Measurements from ENCODE around the gene ANKRD63. TPM values are rescaled to one million over a fixed set of nuclear protein-coding genes. Genes with fewer than 3 reads are reported as not detected.
A peak's percentile ranks its signal among the peaks of the same experiment; 100 is the strongest.

Gene ANKRD63
- total and polyA plus RNA-seq, 2 experiments from 2014 or later: 0.30 to 0.47 TPM

DNA sequence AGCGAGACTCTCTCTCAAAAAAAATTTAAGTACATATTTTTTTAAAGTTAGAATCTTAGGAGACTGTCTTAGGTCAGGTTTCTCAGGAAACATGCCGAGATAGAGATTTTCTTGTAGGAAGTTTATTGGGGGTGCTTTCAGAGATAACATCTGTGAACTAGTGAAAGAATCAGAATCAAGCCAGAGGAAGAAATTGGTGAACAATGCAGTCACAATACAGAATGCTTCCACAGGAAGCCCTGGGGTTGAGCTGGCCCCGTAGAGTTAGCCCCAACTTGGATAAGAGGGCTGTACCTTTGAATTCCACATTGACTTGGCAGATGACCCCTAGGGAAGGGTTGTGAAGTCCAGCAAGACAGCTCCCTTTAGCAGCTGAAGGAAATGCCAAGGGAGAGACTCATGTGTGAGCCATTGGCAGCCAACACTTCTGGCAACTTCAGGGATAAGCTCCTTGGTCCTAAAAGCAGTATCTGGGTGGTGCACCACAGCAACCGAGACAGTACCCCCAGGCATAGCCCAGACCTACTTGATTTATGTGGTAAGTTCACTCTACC is 31.9 kb upstream of the ANKRD63 start:
- H3K9me3 ChIP-seq (ENCODE audit: low read depth): no peaks in the 10 kb centered on the region
- WGBS (ENCODE audit: low lambda C conversion rate, missing lambda C conversion rate): 74% methylated on average over 4 of the region's 4 CpGs
- TF ChIP-seq EZH2 (IDR thresholded peaks at IDR 0.05; ENCODE audit: borderline replicate concordance): no peak
- TF ChIP-seq, protein P1, sequence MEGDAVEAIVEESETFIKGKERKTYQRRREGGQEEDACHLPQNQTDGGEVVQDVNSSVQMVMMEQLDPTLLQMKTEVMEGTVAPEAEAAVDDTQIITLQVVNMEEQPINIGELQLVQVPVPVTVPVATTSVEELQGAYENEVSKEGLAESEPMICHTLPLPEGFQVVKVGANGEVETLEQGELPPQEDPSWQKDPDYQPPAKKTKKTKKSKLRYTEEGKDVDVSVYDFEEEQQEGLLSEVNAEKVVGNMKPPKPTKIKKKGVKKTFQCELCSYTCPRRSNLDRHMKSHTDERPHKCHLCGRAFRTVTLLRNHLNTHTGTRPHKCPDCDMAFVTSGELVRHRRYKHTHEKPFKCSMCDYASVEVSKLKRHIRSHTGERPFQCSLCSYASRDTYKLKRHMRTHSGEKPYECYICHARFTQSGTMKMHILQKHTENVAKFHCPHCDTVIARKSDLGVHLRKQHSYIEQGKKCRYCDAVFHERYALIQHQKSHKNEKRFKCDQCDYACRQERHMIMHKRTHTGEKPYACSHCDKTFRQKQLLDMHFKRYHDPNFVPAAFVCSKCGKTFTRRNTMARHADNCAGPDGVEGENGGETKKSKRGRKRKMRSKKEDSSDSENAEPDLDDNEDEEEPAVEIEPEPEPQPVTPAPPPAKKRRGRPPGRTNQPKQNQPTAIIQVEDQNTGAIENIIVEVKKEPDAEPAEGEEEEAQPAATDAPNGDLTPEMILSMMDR (IDR thresholded peaks at IDR 0.05; ENCODE audit: poor library complexity): no peak
- no peak for TF ChIP-seq EZH2phosphoT487 (IDR thresholded peaks at IDR 0.05; ENCODE audit: low read depth, severe bottlenecking, unreplicated experiment)
- no peaks in the 10 kb centered on the region for H3K9me2 ChIP-seq (replicated peaks; ENCODE audit: insufficient read depth)
- H2AFZ ChIP-seq: no peak overlapping the region
- H4K20me1 ChIP-seq (ENCODE audit: insufficient read depth, poor library complexity, severe bottlenecking): no peaks in the 10 kb centered on the region
- no peaks in the 10 kb centered on the region for H3K79me2 ChIP-seq
- H3K4me3 ChIP-seq: no peak overlapping the region
- no peak for DNase-seq (ENCODE audit: low spot score)
- H3K4me1 ChIP-seq (ENCODE audit: insufficient read depth): no peaks in the 10 kb centered on the region
- H3K27me3 ChIP-seq: peaks cover 10% of the 10 kb centered on the region
- H3K27ac ChIP-seq: no peak overlapping the region
- no peak overlapping the region for H3K4me2 ChIP-seq
- H3K36me3 ChIP-seq (replicated peaks; ENCODE audit: insufficient read depth, low read depth): no peaks in the 10 kb centered on the region

DNA sequence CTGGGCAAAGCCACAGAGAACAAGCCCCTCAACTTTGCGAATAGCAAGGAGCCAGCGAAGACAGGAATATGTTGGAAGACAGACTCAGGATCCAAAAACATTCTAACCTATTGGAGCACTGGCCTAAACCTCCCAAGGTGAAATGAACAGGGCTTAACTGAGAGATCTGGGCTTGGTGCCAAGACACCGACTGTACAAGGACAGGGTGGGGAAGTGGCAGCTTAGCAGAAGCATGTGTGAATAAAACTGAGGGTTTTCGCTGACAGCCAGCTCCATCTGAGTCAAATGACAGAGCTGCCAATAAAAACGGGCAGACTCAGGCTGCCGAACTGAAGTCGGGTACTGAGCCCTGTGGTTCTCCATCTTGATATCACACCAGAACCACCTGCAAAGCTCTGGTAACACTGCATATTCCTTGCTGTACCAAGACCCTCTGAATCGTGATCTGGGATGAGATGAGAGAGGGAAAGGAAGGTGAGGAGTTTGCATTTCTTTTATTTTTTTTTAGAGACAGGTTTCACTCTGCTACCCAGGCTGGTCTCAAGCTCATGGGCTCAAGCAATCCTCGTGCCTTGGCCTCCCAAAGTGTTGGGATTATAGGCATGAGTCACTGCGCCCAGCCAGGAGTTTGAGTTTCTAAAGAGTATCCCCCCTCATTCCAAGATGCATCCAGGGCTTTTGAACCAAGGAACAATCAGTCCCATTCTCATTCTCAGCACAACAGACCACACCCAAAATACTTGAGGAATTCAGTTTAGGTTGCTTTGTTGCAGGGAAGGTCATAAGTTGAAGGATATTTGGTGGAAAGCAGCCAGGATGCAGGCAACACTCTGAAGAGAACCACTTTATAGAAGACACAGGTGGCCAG is 30.9 kb upstream of the ANKRD63 start:
- no peaks in the 10 kb centered on the region for H3K9me2 ChIP-seq (replicated peaks; ENCODE audit: insufficient read depth)
- no peak overlapping the region for H3K4me3 ChIP-seq
- peaks cover 10% of the 10 kb centered on the region for H3K27me3 ChIP-seq
- peak; percentile 57 for DNase-seq (ENCODE audit: low spot score)
- no peaks in the 10 kb centered on the region for H4K20me1 ChIP-seq (ENCODE audit: insufficient read depth, poor library complexity, severe bottlenecking)
- no peaks in the 10 kb centered on the region for H3K9me3 ChIP-seq (ENCODE audit: low read depth)
- no peak overlapping the region for H3K4me2 ChIP-seq
- WGBS (ENCODE audit: low lambda C conversion rate, missing lambda C conversion rate): 60% methylated on average over 10 of the region's 10 CpGs
- H3K36me3 ChIP-seq (replicated peaks; ENCODE audit: insufficient read depth, low read depth): no peaks in the 10 kb centered on the region
- H2AFZ ChIP-seq: no peak overlapping the region
- no peak overlapping the region for H3K27ac ChIP-seq
- no peak for TF ChIP-seq EZH2 (IDR thresholded peaks at IDR 0.05; ENCODE audit: borderline replicate concordance)
- TF ChIP-seq, protein P1 (IDR thresholded peaks at IDR 0.05; ENCODE audit: poor library complexity): no peak
- no peak for TF ChIP-seq EZH2phosphoT487 (IDR thresholded peaks at IDR 0.05; ENCODE audit: low read depth, severe bottlenecking, unreplicated experiment)
- H3K4me1 ChIP-seq (ENCODE audit: insufficient read depth): no peaks in the 10 kb centered on the region
- no peaks in the 10 kb centered on the region for H3K79me2 ChIP-seq

DNA sequence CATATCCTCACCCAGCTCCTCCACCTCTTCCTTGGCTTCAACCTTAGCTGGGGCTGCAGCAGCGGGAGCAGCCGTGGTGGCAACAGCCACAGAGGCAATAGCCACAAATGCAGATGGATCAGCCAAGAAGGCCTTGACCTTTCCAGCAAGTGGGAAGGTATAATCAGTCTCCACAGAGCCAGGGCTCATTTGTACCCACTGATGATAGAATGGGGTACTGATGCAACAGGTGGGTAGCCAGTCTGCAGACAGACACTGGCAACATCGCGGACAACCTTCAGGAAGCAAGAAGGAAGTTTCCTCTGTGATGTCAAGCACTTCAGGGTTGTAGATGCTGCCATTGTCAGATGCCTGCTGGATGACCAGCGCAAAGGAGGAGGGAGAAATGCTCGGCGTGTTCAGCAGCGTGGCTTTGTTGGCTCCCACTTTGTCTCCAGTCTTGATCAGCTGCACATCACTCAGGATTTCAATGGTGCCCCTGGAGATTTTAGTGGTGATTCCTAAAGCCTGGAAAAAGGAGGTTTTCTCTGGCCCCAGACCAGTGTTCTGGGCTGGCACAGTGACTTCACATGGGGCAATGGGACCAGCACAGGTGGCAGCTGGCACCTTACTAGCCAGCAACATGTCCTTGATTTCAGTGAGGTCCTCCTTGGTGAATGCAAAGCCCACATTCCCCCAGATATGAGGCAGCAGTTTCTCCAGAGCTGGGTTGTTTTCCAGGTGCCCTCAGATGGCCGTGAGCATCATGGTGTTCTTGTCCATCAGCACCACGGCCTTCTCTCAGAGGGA is 29.7 kb upstream of the ANKRD63 start:
- no peak for DNase-seq (ENCODE audit: low spot score)
- H3K4me2 ChIP-seq: no peak overlapping the region
- H3K27ac ChIP-seq: no peak overlapping the region
- H2AFZ ChIP-seq: no peak overlapping the region
- TF ChIP-seq EZH2 (IDR thresholded peaks at IDR 0.05; ENCODE audit: borderline replicate concordance) (no peak), EZH2phosphoT487 (IDR thresholded peaks at IDR 0.05; ENCODE audit: low read depth, severe bottlenecking, unreplicated experiment) (no peak)
- TF ChIP-seq, protein P1 (IDR thresholded peaks at IDR 0.05; ENCODE audit: poor library complexity): no peak
- H3K9me3 ChIP-seq (ENCODE audit: low read depth): no peaks in the 10 kb centered on the region
- peaks cover 6% of the 10 kb centered on the region for H3K4me1 ChIP-seq (ENCODE audit: insufficient read depth)
- no peaks in the 10 kb centered on the region for H4K20me1 ChIP-seq (ENCODE audit: insufficient read depth, poor library complexity, severe bottlenecking)
- H3K9me2 ChIP-seq (replicated peaks; ENCODE audit: insufficient read depth): no peaks in the 10 kb centered on the region
- no peaks in the 10 kb centered on the region for H3K79me2 ChIP-seq
- 93% methylated on average over 10 of the region's 10 CpGs for WGBS (ENCODE audit: low lambda C conversion rate, missing lambda C conversion rate)
- no peak overlapping the region for H3K4me3 ChIP-seq
- no peaks in the 10 kb centered on the region for H3K36me3 ChIP-seq (replicated peaks; ENCODE audit: insufficient read depth, low read depth)
- H3K27me3 ChIP-seq: peaks cover 10% of the 10 kb centered on the region

Measured in hepatocyte (in vitro differentiated cells).